ENCODE measurements around the gene COLEC12.

The COLEC12 gene

DNA sequence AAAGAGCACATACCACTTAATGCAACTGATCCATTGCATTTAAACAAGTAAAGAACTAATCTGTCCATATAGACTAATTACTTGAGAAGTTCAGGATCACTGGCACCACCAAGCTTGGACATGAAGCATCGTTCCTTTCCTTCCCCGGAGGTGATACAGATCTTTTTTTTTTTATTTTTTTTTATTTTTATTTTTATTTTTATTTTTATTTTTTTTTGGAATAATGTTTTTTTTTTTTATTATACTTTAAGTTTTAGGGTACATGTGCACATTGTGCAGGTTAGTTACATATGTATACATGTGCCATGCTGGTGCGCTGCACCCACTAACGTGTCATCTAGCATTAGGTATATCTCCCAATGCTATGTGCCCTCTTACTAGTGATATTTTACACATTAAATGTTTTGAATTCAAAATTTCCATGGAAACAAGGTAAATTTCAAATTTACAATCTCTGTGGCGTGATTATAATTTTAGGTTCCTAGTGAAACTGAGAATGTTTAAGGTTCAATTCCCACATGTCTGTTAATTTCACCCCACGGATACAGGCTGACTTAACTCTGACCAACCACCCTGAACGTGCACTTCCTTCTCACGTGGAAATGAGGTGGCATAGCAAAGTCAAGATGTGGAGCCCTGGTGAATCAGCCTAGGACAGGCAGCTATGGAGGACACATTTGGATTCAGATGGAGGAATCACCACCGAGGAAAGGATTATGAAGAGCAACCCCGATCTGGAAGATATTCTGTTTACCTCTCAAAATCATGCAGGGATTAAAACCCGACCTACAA lies 131.1 kb downstream of the COLEC12 start:
- no peaks in the 10 kb centered on the region for H3K79me2 ChIP-seq (ENCODE audit: control insufficient read depth, insufficient read depth, low read length, unreplicated experiment)

DNA sequence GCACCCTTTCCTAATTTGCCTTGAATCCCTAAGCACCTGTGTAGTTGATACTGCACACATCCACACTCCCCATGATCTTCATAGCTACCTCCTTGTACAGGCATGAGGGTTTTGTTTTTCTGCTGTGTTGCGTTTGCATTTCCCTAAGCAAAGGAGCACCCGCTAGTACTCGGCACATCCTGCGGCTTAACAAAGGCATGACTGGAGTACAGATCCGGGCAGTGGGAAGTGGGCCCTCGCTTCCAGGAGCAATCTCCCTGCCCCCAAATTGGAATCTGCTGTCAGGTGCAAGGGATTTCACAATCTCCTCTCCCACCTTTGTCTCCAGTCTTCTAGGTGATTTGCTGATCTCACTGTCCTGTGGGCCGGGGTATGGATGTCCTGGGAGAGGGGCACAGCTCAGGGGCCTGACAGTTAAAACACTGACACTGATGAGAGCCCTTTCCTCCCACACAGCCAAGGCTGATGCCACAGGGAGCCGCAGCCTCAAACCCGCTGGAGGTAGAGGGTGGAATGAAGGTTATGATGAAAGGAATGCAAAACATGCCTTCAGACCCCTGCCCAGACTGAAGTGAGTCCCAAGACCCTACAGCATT lies 133.9 kb downstream of the COLEC12 start:
- no peak overlapping the region for H3K4me3 ChIP-seq (ENCODE audit: low read depth, low read length)
- peaks cover 29% of the 10 kb centered on the region for H3K4me1 ChIP-seq (ENCODE audit: control insufficient read depth, insufficient read depth, low read length, unreplicated experiment)
- no peak overlapping the region for H3K27ac ChIP-seq (ENCODE audit: low read depth, low read length)
- no peaks in the 10 kb centered on the region for H3K79me2 ChIP-seq (ENCODE audit: control insufficient read depth, insufficient read depth, low read length, unreplicated experiment)
- no peaks in the 10 kb centered on the region for H3K36me3 ChIP-seq (ENCODE audit: insufficient read depth, low read length)
- H2AFZ ChIP-seq (ENCODE audit: low read length, unreplicated experiment) = no peak overlapping the region
- H3K27me3 ChIP-seq (ENCODE audit: insufficient read depth, low read length) = no peaks in the 10 kb centered on the region

More for the DNA sequence above, 131.1 kb downstream of the COLEC12 start:
- H3K4me1 ChIP-seq (ENCODE audit: control insufficient read depth, insufficient read depth, low read length, unreplicated experiment) = peaks cover 4% of the 10 kb centered on the region
- no peaks in the 10 kb centered on the region for H3K27me3 ChIP-seq (ENCODE audit: insufficient read depth, low read length)
- H2AFZ ChIP-seq (ENCODE audit: low read length, unreplicated experiment) = no peak overlapping the region
- H3K4me3 ChIP-seq (ENCODE audit: low read depth, low read length) = no peak overlapping the region
- H3K36me3 ChIP-seq (ENCODE audit: insufficient read depth, low read length) = no peaks in the 10 kb centered on the region
- H3K27ac ChIP-seq (ENCODE audit: low read depth, low read length) = no peak overlapping the region

DNA sequence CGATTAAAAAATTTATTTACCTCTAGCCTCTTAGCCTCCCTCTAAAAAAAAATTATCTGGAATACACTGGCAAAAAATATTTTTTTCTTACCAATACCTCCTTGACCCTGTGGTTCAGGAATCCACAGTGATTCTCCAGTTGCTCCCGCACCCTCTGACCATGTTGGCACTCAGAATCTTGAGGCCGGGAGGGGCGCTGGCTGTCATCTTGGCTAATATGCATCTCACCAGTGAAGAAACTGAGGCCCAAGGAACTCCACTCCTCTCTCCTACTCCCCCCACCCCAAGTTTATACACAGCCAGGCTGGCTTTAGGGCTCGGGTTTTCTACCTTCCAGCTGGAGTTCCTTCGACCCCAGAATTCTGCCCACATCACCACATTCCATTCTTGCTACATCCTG lies 134.8 kb downstream of the COLEC12 start:
- Histone ChIP-seq H3K27me3 (ENCODE audit: insufficient read depth, low read length) (no peaks in the 10 kb centered on the region), H3K36me3 (ENCODE audit: insufficient read depth, low read length) (no peaks in the 10 kb centered on the region), H3K4me1 (ENCODE audit: control insufficient read depth, insufficient read depth, low read length, unreplicated experiment) (peaks cover 36% of the 10 kb centered on the region), H2AFZ (ENCODE audit: low read length, unreplicated experiment) (no peak overlapping the region), H3K27ac (ENCODE audit: low read depth, low read length) (no peak overlapping the region), H3K79me2 (ENCODE audit: control insufficient read depth, insufficient read depth, low read length, unreplicated experiment) (no peaks in the 10 kb centered on the region), H3K4me3 (ENCODE audit: low read depth, low read length) (no peak overlapping the region)

DNA sequence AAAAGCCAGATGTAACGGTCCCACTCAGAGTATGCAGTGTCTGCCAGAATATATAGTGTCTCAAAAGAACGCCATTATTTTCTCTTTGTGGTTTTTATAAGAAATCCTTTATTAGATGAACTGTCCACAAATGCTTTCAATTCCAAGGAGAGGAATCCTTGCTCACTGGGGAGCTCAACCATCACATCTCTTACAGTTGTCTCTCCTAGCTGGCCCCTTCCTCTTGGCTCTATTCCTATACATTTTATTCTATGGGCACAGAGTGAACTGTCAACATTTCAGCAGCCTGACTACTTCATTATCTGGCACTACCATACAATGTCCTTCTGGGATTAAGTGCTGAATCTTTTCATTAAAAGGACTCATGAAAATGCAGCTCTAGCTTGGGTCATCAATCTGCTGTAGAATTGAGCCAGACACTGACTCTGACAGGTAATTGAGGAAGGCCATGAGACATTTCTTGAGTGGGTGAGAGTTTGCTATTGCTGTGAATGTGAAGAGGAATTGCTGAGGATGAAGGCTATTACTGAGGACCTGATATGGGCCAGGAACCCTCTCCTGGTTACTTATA lies 136.2 kb downstream of the COLEC12 start:
- H3K27ac ChIP-seq (ENCODE audit: low read depth, low read length) = peak overlapping the region; percentile 84
- H3K27me3 ChIP-seq (ENCODE audit: insufficient read depth, low read length) = no peaks in the 10 kb centered on the region
- no peaks in the 10 kb centered on the region for H3K79me2 ChIP-seq (ENCODE audit: control insufficient read depth, insufficient read depth, low read length, unreplicated experiment)
- H3K4me3 ChIP-seq (ENCODE audit: low read depth, low read length) = no peak overlapping the region
- H3K4me1 ChIP-seq (ENCODE audit: control insufficient read depth, insufficient read depth, low read length, unreplicated experiment) = peaks cover 36% of the 10 kb centered on the region
- H2AFZ ChIP-seq (ENCODE audit: low read length, unreplicated experiment) = no peak overlapping the region
- no peaks in the 10 kb centered on the region for H3K36me3 ChIP-seq (ENCODE audit: insufficient read depth, low read length)

DNA sequence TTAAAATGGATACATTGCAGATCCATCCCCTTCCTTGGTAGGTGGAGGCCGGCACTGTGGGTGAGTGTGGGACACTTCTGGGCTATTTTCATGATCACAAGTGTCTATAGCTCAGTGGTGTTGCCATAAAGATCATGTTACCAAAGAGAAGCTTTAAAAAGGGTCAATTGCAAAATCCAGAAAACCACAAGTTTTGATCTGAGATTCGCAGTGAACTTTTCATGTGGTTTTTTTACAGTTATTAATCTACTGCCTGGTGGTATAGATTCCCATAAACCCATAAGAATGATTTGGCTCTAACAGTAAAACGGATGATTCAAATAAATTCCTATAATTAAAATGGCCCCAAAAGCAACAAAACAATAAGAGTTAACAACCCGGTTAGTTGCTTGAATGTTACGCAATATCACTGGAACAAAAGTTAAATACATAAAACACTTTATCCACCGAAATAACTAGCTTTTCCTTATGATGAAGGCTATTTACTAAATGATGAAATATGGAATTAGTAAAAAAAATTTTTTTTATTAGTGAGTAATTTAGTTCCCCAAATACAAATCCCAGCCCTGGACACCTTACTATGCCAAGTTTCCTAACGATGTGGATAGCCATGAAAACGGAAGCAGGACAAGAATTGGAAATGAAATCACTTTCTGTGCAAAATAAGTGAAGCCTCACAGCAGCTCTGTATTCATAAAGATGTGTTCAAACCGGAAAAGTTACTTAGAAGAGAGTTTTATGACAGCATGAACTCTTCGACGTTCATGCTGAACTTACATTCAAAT lies 137.0 kb downstream of the COLEC12 start:
- peak overlapping the region; percentile 9; the same call in 1 of the 2 replicates for H3K4me3 ChIP-seq (ENCODE audit: low read depth, low read length)
- H3K27ac ChIP-seq (ENCODE audit: low read depth, low read length) = peak overlapping the region; percentile 84
- H3K79me2 ChIP-seq (ENCODE audit: control insufficient read depth, insufficient read depth, low read length, unreplicated experiment) = no peaks in the 10 kb centered on the region
- no peaks in the 10 kb centered on the region for H3K36me3 ChIP-seq (ENCODE audit: insufficient read depth, low read length)
- peaks cover 36% of the 10 kb centered on the region for H3K4me1 ChIP-seq (ENCODE audit: control insufficient read depth, insufficient read depth, low read length, unreplicated experiment)
- H2AFZ ChIP-seq (ENCODE audit: low read length, unreplicated experiment) = peak overlapping the region; percentile 40
- H3K27me3 ChIP-seq (ENCODE audit: insufficient read depth, low read length) = no peaks in the 10 kb centered on the region

DNA sequence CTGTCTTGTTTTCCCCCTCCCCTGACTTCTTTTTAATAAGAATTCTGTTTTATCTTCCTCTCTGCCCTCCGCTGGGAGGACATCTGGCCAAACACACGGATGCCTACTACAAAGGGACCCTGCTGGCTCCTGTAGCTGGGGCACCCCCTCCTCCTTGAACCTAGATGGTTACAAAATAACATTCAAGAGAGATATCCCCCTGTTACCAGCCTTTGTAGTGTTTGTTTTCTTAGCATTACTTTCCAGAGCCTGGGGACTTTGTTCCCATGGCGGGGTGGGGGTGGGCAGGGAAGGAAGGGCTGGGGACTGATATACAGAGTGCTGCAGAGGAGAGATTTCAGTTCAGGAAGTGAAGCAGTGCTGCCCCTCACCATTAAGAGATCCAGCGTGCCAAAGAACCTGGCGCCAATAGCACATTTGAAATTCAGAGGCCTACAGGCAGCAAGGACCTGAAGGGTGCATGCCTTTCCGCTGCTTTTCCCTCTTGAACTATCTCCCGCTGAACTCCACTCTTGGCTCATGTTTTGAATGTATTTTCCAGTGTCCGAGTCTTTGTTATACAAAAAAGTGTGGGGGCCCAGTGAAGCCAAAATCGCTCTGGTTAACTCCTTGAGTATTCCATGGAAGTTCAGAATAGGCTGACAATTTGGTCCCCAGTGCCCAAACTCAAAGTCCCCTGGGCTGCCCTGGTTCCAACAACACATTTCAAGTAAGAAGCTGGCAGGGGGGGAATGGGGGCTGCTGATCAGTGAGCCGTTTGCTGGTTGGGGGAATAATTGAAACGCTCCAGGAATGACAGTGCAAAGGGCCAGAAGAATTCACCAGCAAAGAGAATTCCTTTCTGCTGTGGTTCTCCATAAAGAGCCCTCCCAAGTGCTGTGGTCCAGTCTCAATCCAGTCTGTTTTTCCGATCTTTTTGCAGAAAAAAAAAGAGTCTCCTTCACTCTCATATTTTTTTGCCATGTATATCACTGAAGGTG lies 137.9 kb downstream of the COLEC12 start:
- peaks cover 36% of the 10 kb centered on the region for H3K4me1 ChIP-seq (ENCODE audit: control insufficient read depth, insufficient read depth, low read length, unreplicated experiment)
- peak overlapping the region; percentile 40 for H2AFZ ChIP-seq (ENCODE audit: low read length, unreplicated experiment)
- no peaks in the 10 kb centered on the region for H3K79me2 ChIP-seq (ENCODE audit: control insufficient read depth, insufficient read depth, low read length, unreplicated experiment)
- no peaks in the 10 kb centered on the region for H3K27me3 ChIP-seq (ENCODE audit: insufficient read depth, low read length)
- peak overlapping the region; percentile 84 for H3K27ac ChIP-seq (ENCODE audit: low read depth, low read length)
- H3K4me3 ChIP-seq (ENCODE audit: low read depth, low read length) = peak overlapping the region; percentile 9; the same call in 1 of the 2 replicates
- H3K36me3 ChIP-seq (ENCODE audit: insufficient read depth, low read length) = no peaks in the 10 kb centered on the region

DNA sequence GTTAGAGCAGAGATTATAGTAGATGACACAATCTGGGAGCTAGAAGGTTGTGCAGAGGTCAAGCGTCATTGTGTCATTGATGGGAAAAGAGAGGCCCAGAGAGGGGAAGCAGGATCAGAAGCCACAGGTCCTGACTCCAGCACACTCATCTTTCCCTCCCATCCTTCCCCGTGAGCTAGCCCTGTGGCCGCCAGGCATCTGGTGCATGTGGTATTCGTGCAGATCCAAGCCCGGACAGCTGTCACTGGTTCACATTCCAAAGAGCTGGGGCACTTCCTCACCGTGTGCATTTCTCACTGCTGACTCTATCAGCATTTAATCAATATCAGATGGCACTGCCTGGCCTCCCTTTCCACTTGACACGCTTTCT lies 138.6 kb downstream of the COLEC12 start:
- H3K27me3 ChIP-seq (ENCODE audit: insufficient read depth, low read length) = no peaks in the 10 kb centered on the region
- peak overlapping the region; percentile 84 for H3K27ac ChIP-seq (ENCODE audit: low read depth, low read length)
- H3K79me2 ChIP-seq (ENCODE audit: control insufficient read depth, insufficient read depth, low read length, unreplicated experiment) = no peaks in the 10 kb centered on the region
- peaks cover 36% of the 10 kb centered on the region for H3K4me1 ChIP-seq (ENCODE audit: control insufficient read depth, insufficient read depth, low read length, unreplicated experiment)
- no peak overlapping the region for H2AFZ ChIP-seq (ENCODE audit: low read length, unreplicated experiment)
- no peaks in the 10 kb centered on the region for H3K36me3 ChIP-seq (ENCODE audit: insufficient read depth, low read length)
- no peak overlapping the region for H3K4me3 ChIP-seq (ENCODE audit: low read depth, low read length)

DNA sequence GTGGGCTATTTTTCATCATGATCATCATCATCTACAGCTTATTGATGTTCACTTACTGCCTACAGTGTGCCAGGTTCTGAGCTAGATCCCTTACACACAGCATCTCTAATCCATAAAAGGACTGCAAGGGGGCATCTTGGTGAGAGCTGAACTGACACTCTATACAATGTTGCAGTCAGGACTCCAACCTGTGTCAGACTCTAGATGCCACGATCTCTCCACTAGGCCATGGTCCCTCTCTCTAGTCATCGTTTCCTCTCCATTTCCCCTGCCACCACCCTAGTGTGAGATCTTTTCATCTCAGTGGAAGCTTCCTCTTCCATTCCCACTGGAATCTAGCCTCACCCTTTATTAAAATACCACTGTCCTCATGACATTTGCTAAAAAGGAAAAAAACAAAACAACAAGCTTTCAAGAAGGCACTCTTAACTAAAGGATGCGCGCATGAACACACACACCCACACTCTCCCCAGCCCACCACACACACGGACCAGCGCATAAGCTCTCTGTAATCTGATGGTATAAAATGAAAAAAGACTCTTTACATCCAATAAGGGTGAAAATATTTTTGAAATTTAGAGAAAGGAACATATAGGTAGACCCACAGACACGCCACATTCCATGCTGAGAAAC lies 139.3 kb downstream of the COLEC12 start:
- H3K27ac ChIP-seq (ENCODE audit: low read depth, low read length) = peak overlapping the region; percentile 84
- no peaks in the 10 kb centered on the region for H3K79me2 ChIP-seq (ENCODE audit: control insufficient read depth, insufficient read depth, low read length, unreplicated experiment)

DNA sequence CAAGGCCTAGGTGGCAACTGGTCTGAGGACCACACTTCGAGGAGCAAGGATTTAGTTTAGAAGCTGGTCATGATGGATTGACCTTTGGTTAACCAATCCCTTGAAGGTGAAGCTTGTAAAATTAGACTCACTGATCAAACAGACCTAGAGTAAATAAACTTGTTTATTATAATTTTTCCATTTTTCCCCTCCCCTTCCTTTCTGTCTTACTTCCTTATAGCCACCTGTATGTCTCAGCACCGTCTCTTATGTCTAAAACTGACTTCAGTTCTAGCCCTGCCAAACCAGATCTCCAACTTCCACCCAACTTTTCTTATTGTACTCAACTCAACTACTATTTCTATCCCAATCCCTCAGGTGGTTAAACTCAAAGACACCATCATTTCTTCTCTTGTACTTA lies 139.8 kb downstream of the COLEC12 start:
- Histone ChIP-seq H3K27ac (ENCODE audit: low read depth, low read length) (peak overlapping the region; percentile 84; the same call in 1 of the 2 replicates), H3K4me3 (ENCODE audit: low read depth, low read length) (no peak overlapping the region), H3K4me1 (ENCODE audit: control insufficient read depth, insufficient read depth, low read length, unreplicated experiment) (peaks cover 36% of the 10 kb centered on the region), H3K79me2 (ENCODE audit: control insufficient read depth, insufficient read depth, low read length, unreplicated experiment) (no peaks in the 10 kb centered on the region), H3K27me3 (ENCODE audit: insufficient read depth, low read length) (no peaks in the 10 kb centered on the region), H3K36me3 (ENCODE audit: insufficient read depth, low read length) (no peaks in the 10 kb centered on the region), H2AFZ (ENCODE audit: low read length, unreplicated experiment) (no peak overlapping the region)

More for the DNA sequence above, 139.3 kb downstream of the COLEC12 start:
- Histone ChIP-seq H2AFZ (ENCODE audit: low read length, unreplicated experiment) (no peak overlapping the region), H3K36me3 (ENCODE audit: insufficient read depth, low read length) (no peaks in the 10 kb centered on the region), H3K4me1 (ENCODE audit: control insufficient read depth, insufficient read depth, low read length, unreplicated experiment) (peaks cover 36% of the 10 kb centered on the region), H3K4me3 (ENCODE audit: low read depth, low read length) (no peak overlapping the region), H3K27me3 (ENCODE audit: insufficient read depth, low read length) (no peaks in the 10 kb centered on the region)

All from ACC112 (cell line).